Effector memory CD8-positive, alpha-beta T cell (primary cell): Measurements from ENCODE around the gene DLG5.

Experiments
- ATAC-seq: fragments of 150-1000 bp; cut with Tn5 transposase; replicated peaks from 2 replicates; pipeline ENCODE4 v1.10.0; 2021; ENCODE audit warnings: mild to moderate bottlenecking, moderate library complexity
- DNase-seq, 3 experiments: peaks; one replicate each; pipeline ENCODE4 v3.0.0; 2021
- H3K27ac Mint-ChIP-seq, 2 donors: one replicate each; pipeline ENCODE4 v1.8.0; 2022; ENCODE audit warnings: mild to moderate bottlenecking in 2 of 2, mixed read lengths in 2 of 2, moderate library complexity in 2 of 2
- H3K27me3 Mint-ChIP-seq, 2 donors: one replicate each; pipeline ENCODE4 v1.8.0; 2022; ENCODE audit warnings: mixed read lengths in 2 of 2
- H3K36me3 Mint-ChIP-seq: one replicate; pipeline ENCODE4 v1.8.0; 2022; ENCODE audit warnings: mild to moderate bottlenecking, moderate library complexity, mixed read lengths; ENCODE audit not compliant: insufficient read depth
- H3K4me1 Mint-ChIP-seq, 2 donors: one replicate each; pipeline ENCODE4 v1.8.0; 2022; ENCODE audit warnings: low read depth in 2 of 2, mixed read lengths in 2 of 2
- H3K4me3 Mint-ChIP-seq, 2 donors: one replicate each; pipeline ENCODE4 v1.8.0; 2022; ENCODE audit warnings: mild to moderate bottlenecking in 2 of 2, mixed read lengths in 2 of 2, moderate library complexity in 2 of 2
- H3K9me3 Mint-ChIP-seq, 2 donors: one replicate each; pipeline ENCODE4 v1.8.0; 2022; ENCODE audit warnings: mixed read lengths in 2 of 2

Gene DLG5

GRCh38 chr10:77962350-77963146, 36.0 kb upstream of the DLG5 start:
- peaks cover 6 to 44% of the 10 kb centered on the region in 2 donors for H3K27me3 Mint-ChIP-seq
- ATAC-seq = no peak

GRCh38 chr10:77961668-77962067, 35.1 kb upstream of the DLG5 start:
- DNase-seq (no peak), ATAC-seq (no peak)
- Mint-ChIP-seq H3K4me1 (no peaks in the 10 kb centered on the region), H3K27me3 (peaks cover 6 to 47% of the 10 kb centered on the region in 2 donors), H3K4me3 (no peak overlapping the region), H3K36me3 (peaks cover 2% of the 10 kb centered on the region), H3K27ac (no peak overlapping the region), H3K9me3 (peaks cover 0 to 3% of the 10 kb centered on the region in 2 donors)

More at GRCh38 chr10:77962350-77963146, 36.0 kb upstream of the DLG5 start:
- Mint-ChIP-seq H3K4me1 (no peaks in the 10 kb centered on the region), H3K9me3 (peaks cover 0 to 3% of the 10 kb centered on the region in 2 donors), H3K36me3 (peaks cover 2% of the 10 kb centered on the region), H3K4me3 (no peak overlapping the region), H3K27ac (no peak overlapping the region)
- DNase-seq = no peak

- Mint-ChIP-seq H3K36me3 (peaks cover 2% of the 10 kb centered on the region), H3K9me3 (peaks cover 0 to 3% of the 10 kb centered on the region in 2 donors), H3K27me3 (peaks cover 13 to 50% of the 10 kb centered on the region in 2 donors), H3K27ac (no peak overlapping the region), H3K4me3 (no peak overlapping the region), H3K4me1 (no peaks in the 10 kb centered on the region)
- no peak for DNase-seq
- ATAC-seq = no peak
Measured at GRCh38 chr10:77960829-77961329, 34.3 kb upstream of the DLG5 start.

GRCh38 chr10:77959887-77960455, 33.4 kb upstream of the DLG5 start:
- DNase-seq (no peak), ATAC-seq (no peak)
- Mint-ChIP-seq H3K4me3 (no peak overlapping the region), H3K4me1 (no peaks in the 10 kb centered on the region), H3K9me3 (peaks cover 0 to 3% of the 10 kb centered on the region in 2 donors), H3K27me3 (peaks cover 13 to 50% of the 10 kb centered on the region in 2 donors), H3K27ac (no peak overlapping the region), H3K36me3 (peaks cover 2% of the 10 kb centered on the region)

GRCh38 chr10:77959384-77959783, 32.8 kb upstream of the DLG5 start:
- H3K4me1 Mint-ChIP-seq = no peaks in the 10 kb centered on the region
- ATAC-seq (no peak), DNase-seq (no peak)
- H3K36me3 Mint-ChIP-seq = peaks cover 2% of the 10 kb centered on the region
- peaks cover 9 to 44% of the 10 kb centered on the region in 2 donors for H3K27me3 Mint-ChIP-seq
- peaks cover 0 to 3% of the 10 kb centered on the region in 2 donors for H3K9me3 Mint-ChIP-seq
- H3K4me3 Mint-ChIP-seq = no peak overlapping the region
- H3K27ac Mint-ChIP-seq = no peak overlapping the region

GRCh38 chr10:77955136-77955535, 28.6 kb upstream of the DLG5 start:
- H3K27me3 Mint-ChIP-seq = peaks cover 15 to 42% of the 10 kb centered on the region in 2 donors
- H3K9me3 Mint-ChIP-seq = peaks cover 3 to 9% of the 10 kb centered on the region in 2 donors
- DNase-seq = no peak
- no peak for ATAC-seq
- H3K4me1 Mint-ChIP-seq = no peaks in the 10 kb centered on the region
- H3K27ac Mint-ChIP-seq = no peak overlapping the region
- H3K36me3 Mint-ChIP-seq = peaks cover 2% of the 10 kb centered on the region
- H3K4me3 Mint-ChIP-seq = no peak overlapping the region

GRCh38 chr10:77949167-77949566, 22.6 kb upstream of the DLG5 start:
- no peak overlapping the region for H3K27ac Mint-ChIP-seq
- H3K36me3 Mint-ChIP-seq = no peaks in the 10 kb centered on the region
- DNase-seq = no peak
- no peak overlapping the region for H3K4me3 Mint-ChIP-seq
- no peaks in the 10 kb centered on the region for H3K4me1 Mint-ChIP-seq
- ATAC-seq = no peak
- peaks cover 3 to 9% of the 10 kb centered on the region in 2 donors for H3K9me3 Mint-ChIP-seq
- H3K27me3 Mint-ChIP-seq = peaks cover 23 to 47% of the 10 kb centered on the region in 2 donors

GRCh38 chr10:77946084-77946483, 19.5 kb upstream of the DLG5 start:
- Mint-ChIP-seq H3K27me3 (peaks cover 23 to 60% of the 10 kb centered on the region in 2 donors), H3K4me3 (no peak overlapping the region), H3K27ac (no peak overlapping the region), H3K36me3 (no peaks in the 10 kb centered on the region), H3K4me1 (no peaks in the 10 kb centered on the region), H3K9me3 (peaks cover 3 to 9% of the 10 kb centered on the region in 2 donors)
- ATAC-seq (no peak), DNase-seq (no peak)

GRCh38 chr10:77944519-77944918, 18.0 kb upstream of the DLG5 start:
- Mint-ChIP-seq H3K4me1 (no peaks in the 10 kb centered on the region), H3K9me3 (no peaks in the 10 kb centered on the region), H3K4me3 (no peak overlapping the region), H3K27ac (no peak overlapping the region), H3K36me3 (no peaks in the 10 kb centered on the region), H3K27me3 (peaks cover 16 to 51% of the 10 kb centered on the region in 2 donors)
- no peak for DNase-seq
- ATAC-seq = no peak

- Mint-ChIP-seq H3K27ac (no peak overlapping the region), H3K36me3 (no peaks in the 10 kb centered on the region), H3K4me3 (no peak overlapping the region), H3K4me1 (no peaks in the 10 kb centered on the region), H3K27me3 (peaks cover 7 to 39% of the 10 kb centered on the region in 2 donors), H3K9me3 (no peaks in the 10 kb centered on the region)
- no peak for ATAC-seq
- no peak for DNase-seq
Measured at GRCh38 chr10:77943121-77943901, 16.8 kb upstream of the DLG5 start.

- ATAC-seq = no peak
- no peak overlapping the region for H3K27ac Mint-ChIP-seq
Measured at GRCh38 chr10:77941790-77942189, 15.2 kb upstream of the DLG5 start.

GRCh38 chr10:77940627-77941026, 14.1 kb upstream of the DLG5 start:
- no peaks in the 10 kb centered on the region for H3K36me3 Mint-ChIP-seq
- no peak for DNase-seq
- no peak overlapping the region for H3K27ac Mint-ChIP-seq
- no peaks in the 10 kb centered on the region for H3K4me1 Mint-ChIP-seq
- peaks cover 7 to 32% of the 10 kb centered on the region in 2 donors for H3K27me3 Mint-ChIP-seq
- no peaks in the 10 kb centered on the region for H3K9me3 Mint-ChIP-seq
- no peak for ATAC-seq
- no peak overlapping the region for H3K4me3 Mint-ChIP-seq

More at GRCh38 chr10:77941790-77942189, 15.2 kb upstream of the DLG5 start:
- peaks cover 7 to 39% of the 10 kb centered on the region in 2 donors for H3K27me3 Mint-ChIP-seq
- no peak for DNase-seq
- H3K4me1 Mint-ChIP-seq = no peaks in the 10 kb centered on the region
- H3K4me3 Mint-ChIP-seq = no peak overlapping the region
- H3K9me3 Mint-ChIP-seq = no peaks in the 10 kb centered on the region
- H3K36me3 Mint-ChIP-seq = no peaks in the 10 kb centered on the region

- Mint-ChIP-seq H3K27me3 (peaks cover 7 to 28% of the 10 kb centered on the region in 2 donors), H3K9me3 (no peaks in the 10 kb centered on the region), H3K36me3 (no peaks in the 10 kb centered on the region), H3K4me1 (no peaks in the 10 kb centered on the region), H3K4me3 (no peak overlapping the region), H3K27ac (no peak overlapping the region)
- DNase-seq = no peak
- no peak for ATAC-seq
Measured at GRCh38 chr10:77940225-77940624, 13.7 kb upstream of the DLG5 start.
